DMS79 treated with DMSO at 0.1 percent for 48 hours (cell line): Measurements from ENCODE around the gene CUTC.

ENCODE experiments used
- DNase-seq: peaks from one replicate; lab custom pipeline; 2025; lab: John Stamatoyannopoulos, UW

The CUTC gene

GRCh38 chr10:99784016-99784726 is 52.1 kb downstream of the CUTC start:
- no peak for DNase-seq

GRCh38 chr10:99784727-99785441 is 52.9 kb downstream of the CUTC start:
- DNase-seq: no peak

GRCh38 chr10:99785646-99786045 is 53.6 kb downstream of the CUTC start:
- no peak for DNase-seq

GRCh38 chr10:99787311-99787710 is 55.3 kb downstream of the CUTC start:
- no peak for DNase-seq

GRCh38 chr10:99787782-99788445 is 55.9 kb downstream of the CUTC start:
- no peak for DNase-seq

GRCh38 chr10:99788598-99789256 is 56.7 kb downstream of the CUTC start:
- DNase-seq: no peak

- DNase-seq: no peak
Observed at GRCh38 chr10:99791831-99792230, 59.8 kb downstream of the CUTC start.

GRCh38 chr10:99793819-99794218 is 61.8 kb downstream of the CUTC start:
- DNase-seq: no peak

- no peak for DNase-seq
Observed at GRCh38 chr10:99796928-99797327, 64.9 kb downstream of the CUTC start.

GRCh38 chr10:99798031-99798430 is 66.0 kb downstream of the CUTC start:
- DNase-seq: no peak

- no peak for DNase-seq
Observed at GRCh38 chr10:99798920-99799319, 66.9 kb downstream of the CUTC start.

GRCh38 chr10:99799613-99800012 is 67.6 kb downstream of the CUTC start:
- no peak for DNase-seq

GRCh38 chr10:99804471-99804870 is 72.4 kb downstream of the CUTC start:
- no peak for DNase-seq

- no peak for DNase-seq
Observed at GRCh38 chr10:99805190-99805589, 73.2 kb downstream of the CUTC start.
